ENCODE measurements around the gene HLCS. TPM values are rescaled to one million over a fixed set of nuclear protein-coding genes. Genes with fewer than 3 reads are reported as not detected.

The HLCS gene
- total RNA-seq, 1 donor from 2014 or later, result 15.3 TPM

- Mint-ChIP-seq H3K27ac (peak overlapping the region; percentile 29), H3K27me3 (peaks cover 78% of the 10 kb centered on the region), H3K36me3 (ENCODE audit: low read depth) (no peaks in the 10 kb centered on the region), H3K9me3 (no peaks in the 10 kb centered on the region), H3K4me1 (peaks cover 3% of the 10 kb centered on the region), H3K4me3 (no peak overlapping the region)
- DNase-seq, result no peak
- intact Hi-C loops (cut with micrococcal nuclease), result loop anchor here (5.0 kb wide), 1 partner anchor 300 kb away; the partner anchor contains the start of gene RIPPLY3
Measured at GRCh38 chr21:36706951-36707762, 259.3 kb downstream of the HLCS start.

- intact Hi-C loops (cut with micrococcal nuclease), result loop anchor here (5.0 kb wide), 1 partner anchor 301 kb away; the partner anchor contains the start of gene RIPPLY3
- DNase-seq, result no peak
- Mint-ChIP-seq H3K27ac (no peak overlapping the region), H3K36me3 (ENCODE audit: low read depth) (no peaks in the 10 kb centered on the region), H3K9me3 (no peaks in the 10 kb centered on the region), H3K4me1 (peaks cover 5% of the 10 kb centered on the region), H3K27me3 (peaks cover 81% of the 10 kb centered on the region), H3K4me3 (no peak overlapping the region)
Measured at GRCh38 chr21:36706482-36706852, 260.0 kb downstream of the HLCS start.

DNA sequence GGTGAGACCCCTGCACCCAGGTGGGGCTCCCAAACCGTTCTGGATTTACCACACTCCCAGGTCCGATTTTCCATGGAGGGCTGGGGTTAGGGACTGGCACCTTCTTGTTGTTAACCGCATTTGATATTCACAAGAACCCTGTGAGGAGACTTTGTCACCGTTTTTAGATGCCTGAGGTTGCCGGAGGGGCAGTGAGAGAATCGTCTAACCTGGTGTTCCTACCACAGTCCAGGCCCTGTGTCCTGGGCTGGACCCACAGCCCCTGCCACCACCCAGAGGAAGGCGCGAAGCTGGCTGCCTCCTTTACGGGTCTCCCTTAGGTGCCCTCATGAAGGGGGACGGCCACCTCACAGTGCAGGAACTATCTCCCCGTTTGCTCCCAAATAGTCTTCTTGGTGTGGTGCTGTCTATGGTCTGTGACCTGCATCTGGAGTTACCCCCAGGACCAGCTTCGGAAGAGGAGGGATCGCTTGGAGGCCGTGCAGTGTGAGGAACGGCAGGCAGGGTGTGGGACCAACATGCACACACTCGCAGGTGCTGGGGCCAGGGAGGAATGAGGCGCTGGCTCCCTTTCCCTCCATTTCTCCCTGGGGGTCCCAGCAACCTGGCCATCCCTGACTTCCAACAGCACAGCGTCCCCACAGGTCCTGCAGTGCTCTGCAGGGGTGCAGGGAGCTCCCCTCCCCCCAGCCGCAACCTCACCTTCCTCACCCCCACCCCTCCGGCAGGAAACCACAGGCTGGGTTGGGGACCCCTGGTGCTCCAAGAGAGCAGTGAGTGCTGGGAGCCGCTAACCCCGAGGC lies 260.6 kb downstream of the HLCS start:
- intact Hi-C loops (cut with micrococcal nuclease), result loop anchor here (5.0 kb wide), 1 partner anchor 301 kb away; the partner anchor contains the start of gene RIPPLY3
- Mint-ChIP-seq H3K4me3 (no peak overlapping the region), H3K36me3 (ENCODE audit: low read depth) (no peaks in the 10 kb centered on the region), H3K27me3 (peaks cover 78% of the 10 kb centered on the region), H3K27ac (no peak overlapping the region), H3K4me1 (peaks cover 5% of the 10 kb centered on the region), H3K9me3 (no peaks in the 10 kb centered on the region)
- no peak for DNase-seq

DNA sequence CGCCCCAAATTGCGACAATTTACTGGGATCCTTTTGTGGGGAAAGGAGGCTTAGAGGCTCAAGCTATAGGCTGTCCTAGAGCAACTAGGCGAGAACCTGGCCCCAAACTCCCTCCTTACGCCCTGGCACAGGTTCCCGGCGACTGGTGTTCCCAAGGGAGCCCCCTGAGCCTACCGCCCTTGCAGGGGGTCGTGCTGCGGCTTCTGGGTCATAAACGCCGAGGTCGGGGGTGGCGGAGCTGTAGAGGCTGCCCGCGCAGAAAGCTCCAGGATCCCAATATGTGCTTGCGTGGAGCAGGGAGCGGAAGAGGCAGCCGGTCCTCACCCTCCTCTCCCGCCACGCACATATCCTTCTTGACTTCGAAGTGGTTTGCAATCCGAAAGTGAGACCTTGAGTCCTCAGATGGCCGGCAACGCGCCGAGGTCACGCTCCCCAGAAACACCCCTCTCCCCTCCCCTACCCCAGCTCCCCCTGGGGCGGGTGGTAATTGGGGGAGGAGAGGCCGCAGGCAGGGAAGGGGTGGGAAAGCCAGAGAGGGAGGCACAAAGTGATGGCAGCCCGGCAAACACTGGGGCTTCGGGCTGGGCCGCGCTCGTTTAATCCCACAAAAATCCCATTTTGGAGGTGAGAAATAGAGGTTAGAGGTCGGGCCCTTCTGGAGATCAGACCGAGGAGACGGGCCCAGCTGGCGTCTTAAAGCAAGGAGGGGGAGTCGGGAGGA lies 261.4 kb downstream of the HLCS start:
- H3K9me3 Mint-ChIP-seq, result peaks cover 3% of the 10 kb centered on the region
- intact Hi-C loops (cut with micrococcal nuclease), result loop anchor here (5.0 kb wide), 1 partner anchor 302 kb away; the partner anchor contains the start of gene RIPPLY3
- H3K27me3 Mint-ChIP-seq, result peaks cover 77% of the 10 kb centered on the region
- DNase-seq, result no peak
- H3K4me1 Mint-ChIP-seq, result peaks cover 10% of the 10 kb centered on the region
- H3K36me3 Mint-ChIP-seq (ENCODE audit: low read depth), result no peaks in the 10 kb centered on the region
- no peak overlapping the region for H3K4me3 Mint-ChIP-seq
- H3K27ac Mint-ChIP-seq, result no peak overlapping the region

DNA sequence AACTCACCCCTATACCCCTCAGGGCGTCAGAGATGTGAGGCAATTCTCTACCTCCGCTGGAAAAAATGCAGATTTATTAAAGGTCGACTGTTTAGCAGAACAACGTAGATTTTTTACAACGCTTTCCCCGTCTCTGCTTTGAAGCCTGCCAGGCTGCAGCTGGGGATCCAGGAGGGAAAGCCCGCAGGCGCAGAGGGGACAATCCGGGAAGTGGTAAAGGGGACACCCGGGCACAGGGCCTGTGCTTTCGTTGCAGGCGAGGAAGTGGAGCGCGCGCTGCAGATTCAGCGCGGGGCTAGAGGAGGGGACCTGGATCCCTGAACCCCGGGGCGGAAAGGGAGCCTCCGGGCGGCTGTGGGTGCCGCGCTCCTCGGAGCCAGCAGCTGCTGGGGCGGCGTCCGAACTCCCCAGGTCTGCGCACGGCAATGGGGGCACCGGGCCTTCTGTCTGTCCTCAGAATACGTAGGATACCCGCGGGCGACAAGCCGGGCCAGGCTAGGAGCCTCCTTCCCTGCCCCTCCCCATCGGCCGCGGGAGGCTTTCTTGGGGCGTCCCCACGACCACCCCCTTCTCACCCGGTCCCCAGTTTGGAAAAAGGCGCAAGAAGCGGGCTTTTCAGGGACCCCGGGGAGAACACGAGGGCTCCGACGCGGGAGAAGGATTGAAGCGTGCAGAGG lies 262.1 kb downstream of the HLCS start:
- Mint-ChIP-seq H3K36me3 (ENCODE audit: low read depth) (no peaks in the 10 kb centered on the region), H3K27ac (no peak overlapping the region), H3K4me3 (no peak overlapping the region), H3K27me3 (peaks cover 73% of the 10 kb centered on the region), H3K4me1 (peaks cover 10% of the 10 kb centered on the region), H3K9me3 (peaks cover 3% of the 10 kb centered on the region)
- DNase-seq, result no peak
- intact Hi-C loops (cut with micrococcal nuclease), result no loop called here

DNA sequence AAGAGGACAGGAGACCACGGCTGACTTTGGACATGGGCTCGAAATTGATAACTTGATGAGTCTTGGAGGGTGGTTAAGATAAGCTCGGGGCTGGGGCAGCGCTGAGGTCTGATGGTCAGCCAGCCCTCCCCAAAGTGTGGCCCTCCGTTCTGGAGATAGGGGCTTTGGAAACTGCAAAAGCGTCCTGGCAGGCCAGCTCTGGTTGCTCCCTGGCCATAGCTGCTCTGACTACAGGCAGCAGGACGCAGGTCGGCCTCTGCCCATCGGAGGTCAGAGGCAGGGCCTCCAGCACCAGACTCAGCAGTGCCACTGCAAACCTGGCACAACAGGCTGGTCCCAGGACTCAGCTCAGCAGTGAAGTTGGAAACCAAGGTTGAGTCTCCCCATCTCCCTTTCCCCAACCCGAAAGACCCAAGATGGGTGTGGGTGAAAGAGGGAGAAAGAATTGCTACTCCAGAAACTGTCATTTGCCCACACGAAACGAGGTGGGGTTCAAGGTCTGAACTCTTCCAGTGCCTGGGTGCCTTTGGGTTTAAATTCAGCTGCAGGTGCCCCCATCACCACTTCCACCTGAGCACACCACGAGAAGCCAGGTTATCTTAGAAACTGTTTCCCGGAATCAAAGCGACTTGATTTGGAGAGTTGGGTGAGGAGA lies 262.7 kb downstream of the HLCS start:
- intact Hi-C loops (cut with micrococcal nuclease), result no loop called here
- Mint-ChIP-seq H3K4me3 (no peak overlapping the region), H3K9me3 (peaks cover 3% of the 10 kb centered on the region), H3K36me3 (ENCODE audit: low read depth) (no peaks in the 10 kb centered on the region), H3K27me3 (peaks cover 72% of the 10 kb centered on the region), H3K27ac (no peak overlapping the region), H3K4me1 (peaks cover 10% of the 10 kb centered on the region)
- no peak for DNase-seq

- Mint-ChIP-seq H3K4me3 (no peak overlapping the region), H3K4me1 (peaks cover 10% of the 10 kb centered on the region), H3K27me3 (peaks cover 67% of the 10 kb centered on the region), H3K36me3 (ENCODE audit: low read depth) (no peaks in the 10 kb centered on the region), H3K9me3 (peaks cover 3% of the 10 kb centered on the region), H3K27ac (no peak overlapping the region)
- intact Hi-C loops (cut with micrococcal nuclease), result no loop called here
- no peak for DNase-seq
Measured at GRCh38 chr21:36703123-36703522, 263.3 kb downstream of the HLCS start.

- intact Hi-C loops (cut with micrococcal nuclease), result no loop called here
- H3K27ac Mint-ChIP-seq, result no peak overlapping the region
- no peak for DNase-seq
- H3K36me3 Mint-ChIP-seq (ENCODE audit: low read depth), result no peaks in the 10 kb centered on the region
- H3K4me1 Mint-ChIP-seq, result peaks cover 10% of the 10 kb centered on the region
- H3K9me3 Mint-ChIP-seq, result peaks cover 3% of the 10 kb centered on the region
- H3K27me3 Mint-ChIP-seq, result peaks cover 68% of the 10 kb centered on the region
- no peak overlapping the region for H3K4me3 Mint-ChIP-seq
Measured at GRCh38 chr21:36702622-36702968, 263.9 kb downstream of the HLCS start.

GRCh38 chr21:36701756-36702621 lies 264.5 kb downstream of the HLCS start:
- intact Hi-C loops (cut with micrococcal nuclease), result no loop called here
- Mint-ChIP-seq H3K4me1 (peaks cover 10% of the 10 kb centered on the region), H3K9me3 (peaks cover 3% of the 10 kb centered on the region), H3K27ac (peak overlapping the region; percentile 9), H3K27me3 (peaks cover 67% of the 10 kb centered on the region), H3K4me3 (peak overlapping the region; percentile 5), H3K36me3 (ENCODE audit: low read depth) (no peaks in the 10 kb centered on the region)
- no peak for DNase-seq

GRCh38 chr21:36700971-36701755 lies 265.3 kb downstream of the HLCS start:
- H3K36me3 Mint-ChIP-seq (ENCODE audit: low read depth), result no peaks in the 10 kb centered on the region
- peaks cover 8% of the 10 kb centered on the region for H3K4me1 Mint-ChIP-seq
- peaks cover 3% of the 10 kb centered on the region for H3K9me3 Mint-ChIP-seq
- peak overlapping the region; percentile 9 for H3K27ac Mint-ChIP-seq
- peaks cover 67% of the 10 kb centered on the region for H3K27me3 Mint-ChIP-seq
- no peak for DNase-seq
- H3K4me3 Mint-ChIP-seq, result peak overlapping the region; percentile 50
- intact Hi-C loops (cut with micrococcal nuclease), result no loop called here

Measured in activated CD4-positive, alpha-beta T cell treated with anti-CD3 and anti-CD28 coated beads, Interleukin-2, amount 10 ng/mL, durations not matched to agents 24 days and 14 days (primary cell).